GM19035 (cell line): ENCODE results near the gene TRAPPC13.
"Not testable (repeated sequence)": the region's sequence is repeated elsewhere in the genome, so short reads cannot be mapped to it uniquely, and the experiment has no call there.

Experiments used
- ATAC-seq: cut with Tn5 transposase; IDR thresholded peaks from one replicate; pipeline ENCODE4 v1.9.1; 2021; ENCODE audit not compliant: unreplicated experiment

TRAPPC13 gene

DNA sequence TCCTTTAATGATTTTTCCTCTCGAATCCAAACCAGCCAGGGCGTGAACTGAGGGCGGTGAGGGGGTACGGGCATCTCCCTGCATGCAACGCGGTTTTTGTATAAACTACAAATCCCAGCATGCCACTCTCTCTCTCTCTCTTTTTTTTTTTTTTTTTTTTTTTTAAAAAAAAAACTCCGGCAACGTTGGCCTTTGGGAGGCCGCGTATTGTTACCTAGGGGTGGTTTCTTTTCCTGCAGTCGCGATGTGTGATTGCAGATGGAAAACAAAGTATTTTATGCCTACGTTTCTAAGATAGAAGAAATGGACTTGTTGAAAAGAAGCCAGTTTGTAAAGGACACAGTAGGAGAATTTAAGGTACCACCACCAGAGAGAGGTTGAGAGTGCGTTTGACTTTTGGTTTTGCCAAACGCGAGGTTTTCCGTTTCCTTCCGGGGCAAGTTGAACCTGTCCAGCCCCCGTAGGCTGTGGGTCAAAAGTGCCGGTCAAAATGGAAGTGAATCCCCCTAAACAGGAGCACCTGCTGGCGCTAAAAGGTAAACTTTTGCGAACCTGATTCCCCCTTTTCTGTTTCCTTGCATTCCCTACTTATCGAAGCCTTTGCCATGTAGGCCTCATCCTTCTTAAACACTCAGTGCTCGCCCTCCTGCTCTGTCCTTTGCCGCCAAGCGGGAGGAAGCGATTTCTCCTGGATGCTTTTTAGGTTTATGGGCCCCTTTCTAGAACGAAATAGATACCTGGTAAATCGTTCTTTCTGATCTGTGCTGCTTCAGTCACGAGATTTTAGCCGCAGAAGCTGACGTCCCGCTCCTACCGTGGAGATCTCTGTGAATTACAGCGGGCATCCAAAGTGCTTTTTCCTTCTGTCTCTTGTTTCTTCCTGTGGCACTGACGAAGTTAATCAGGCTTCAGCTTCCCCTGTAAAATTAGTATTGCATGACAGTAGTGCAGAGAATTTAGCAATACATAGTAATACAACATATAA lies at the start of gene TRAPPC13, which contains the start of gene SHLD3:
TRAPPC13 (plus strand) TSS at position 457 of the 985 bp plus-strand sequence; CDS start at position 491, 34 bp downstream.
SHLD3 (plus strand) TSS at position 457 of the 985 bp plus-strand sequence. CDS start 4,561 bp downstream, outside the sequence.
- peak; percentile 74 for ATAC-seq

GRCh38 chr5:65577141-65577540 lies 47.7 kb upstream of the TRAPPC13 start:
- ATAC-seq: no peak

GRCh38 chr5:65588694-65589093 lies 36.1 kb upstream of the TRAPPC13 start:
- no peak for ATAC-seq

- ATAC-seq: not testable (repeated sequence)
Observed at GRCh38 chr5:65601761-65602160, 23.1 kb upstream of the TRAPPC13 start.

- no peak for ATAC-seq
Observed at GRCh38 chr5:65611524-65611923, 13.3 kb upstream of the TRAPPC13 start.

GRCh38 chr5:65612298-65612907 lies 12.4 kb upstream of the TRAPPC13 start:
- ATAC-seq: no peak

GRCh38 chr5:65620021-65620420 lies 4.8 kb upstream of the TRAPPC13 start:
- no peak for ATAC-seq

DNA sequence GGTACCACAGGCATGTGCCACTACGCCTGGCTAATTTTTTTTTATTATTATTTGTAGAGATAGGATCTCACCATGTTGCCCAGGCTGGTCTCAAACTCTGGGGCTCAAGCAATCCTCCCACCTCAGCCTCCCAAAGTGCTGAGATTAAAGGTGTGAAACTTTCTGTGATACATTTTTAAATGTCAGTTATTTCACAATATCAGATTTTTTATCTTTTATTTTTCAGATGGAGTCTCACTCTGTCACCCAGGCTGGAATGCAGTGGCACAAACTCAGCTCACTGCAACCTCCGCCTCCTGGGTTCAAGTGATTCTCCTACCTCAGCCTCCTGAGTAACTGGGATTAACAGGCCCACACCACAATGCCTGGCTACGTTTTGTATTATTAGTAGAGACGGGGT lies 2.9 kb upstream of the TRAPPC13 start:
- ATAC-seq: not testable (repeated sequence)

- no peak for ATAC-seq
Observed at GRCh38 chr5:65623482-65623881, 1.3 kb upstream of the TRAPPC13 start.

GRCh38 chr5:65624025-65624570 lies 729 bp upstream of the TRAPPC13 start, which contains the start of gene TRIM23:
Gene TRIM23, minus strand, starts transcription at chr5:65624333. Its CDS starts 59 bp downstream, at chr5:65624274.
- ATAC-seq: peak; percentile 94

- ATAC-seq: no peak
Observed at GRCh38 chr5:65625743-65626142, 916 bp downstream of the TRAPPC13 start.

DNA sequence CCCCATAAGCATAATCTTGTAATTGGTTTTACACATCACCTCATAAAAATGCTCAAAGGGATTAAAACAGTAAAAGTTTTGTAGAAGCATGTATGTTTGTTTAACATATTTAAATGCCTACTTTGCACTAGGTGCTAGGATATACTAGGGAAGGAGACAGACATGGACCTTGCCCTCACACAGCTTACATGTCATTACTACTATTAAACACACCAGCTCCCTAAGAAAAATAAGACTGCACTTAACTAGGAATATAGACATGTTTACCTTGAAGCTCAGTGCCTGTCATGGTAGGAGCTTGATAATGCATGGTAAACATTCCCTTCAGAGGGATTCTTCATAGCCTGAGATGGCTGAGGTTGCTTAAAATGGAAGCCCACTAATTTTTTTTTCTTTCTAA lies 6.2 kb downstream of the TRAPPC13 start:
- ATAC-seq: no peak

DNA sequence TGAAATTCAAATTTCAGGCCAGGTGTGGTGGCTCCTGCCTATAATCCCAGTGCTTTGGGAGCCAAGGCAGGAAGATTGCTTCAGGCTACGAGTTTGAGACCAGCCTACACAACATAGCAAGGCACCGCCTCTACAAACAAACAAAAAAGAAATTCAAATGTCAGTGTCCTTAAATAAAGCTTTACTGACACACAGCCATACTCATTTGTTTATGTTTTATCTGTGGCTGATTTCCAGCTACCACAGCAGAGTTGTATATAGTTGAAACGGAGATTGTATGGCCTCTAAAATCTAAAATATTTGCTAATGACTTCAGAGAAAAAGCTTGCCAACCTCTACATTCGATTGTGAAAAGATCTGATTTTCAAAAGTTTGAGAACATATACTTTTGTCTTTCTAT lies 15.4 kb downstream of the TRAPPC13 start:
- no peak for ATAC-seq

- ATAC-seq: no peak
Observed at GRCh38 chr5:65646938-65647337, 22.1 kb downstream of the TRAPPC13 start.

DNA sequence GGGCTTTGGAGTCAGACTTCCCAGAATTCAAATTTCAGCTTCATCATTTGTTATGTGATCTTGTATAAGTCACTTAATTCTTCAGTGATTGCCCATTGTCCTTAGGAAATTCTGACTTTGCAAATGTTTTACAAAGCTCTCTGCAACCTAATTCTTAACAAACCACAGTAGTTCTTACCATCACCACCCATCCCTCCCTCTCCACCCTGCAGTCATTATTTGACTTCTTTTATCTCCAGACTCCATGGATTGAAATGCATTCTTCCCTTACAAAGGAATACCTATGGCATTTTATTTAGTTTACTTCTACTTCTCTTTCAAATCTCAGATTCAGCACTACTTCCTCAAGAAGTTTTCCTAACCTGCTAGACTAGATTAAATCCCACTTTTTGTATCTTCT lies 23.1 kb downstream of the TRAPPC13 start:
- ATAC-seq: no peak

DNA sequence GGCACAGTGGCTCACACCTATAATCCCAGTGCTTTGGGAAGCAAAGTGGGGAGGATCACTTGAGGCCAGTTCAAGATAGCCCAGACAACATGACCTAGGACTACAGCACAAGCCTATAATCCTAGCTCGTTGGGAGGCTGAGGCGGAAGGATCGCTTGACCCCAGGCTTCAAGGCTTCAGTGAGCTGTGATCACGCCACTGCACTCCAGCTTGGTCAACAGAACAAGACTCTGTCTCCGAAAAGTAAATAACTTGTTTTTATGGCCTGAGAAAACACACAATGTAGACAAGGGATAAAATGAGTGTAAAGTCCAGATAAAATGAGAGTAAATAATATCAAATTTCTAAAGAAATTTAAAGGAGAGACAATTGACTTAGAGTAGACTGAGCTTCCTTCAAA lies 26.3 kb downstream of the TRAPPC13 start:
- ATAC-seq: no peak

GRCh38 chr5:65654713-65655112 lies 29.9 kb downstream of the TRAPPC13 start:
- no peak for ATAC-seq

- ATAC-seq: no peak
Observed at GRCh38 chr5:65663804-65664521, 39.1 kb downstream of the TRAPPC13 start.

DNA sequence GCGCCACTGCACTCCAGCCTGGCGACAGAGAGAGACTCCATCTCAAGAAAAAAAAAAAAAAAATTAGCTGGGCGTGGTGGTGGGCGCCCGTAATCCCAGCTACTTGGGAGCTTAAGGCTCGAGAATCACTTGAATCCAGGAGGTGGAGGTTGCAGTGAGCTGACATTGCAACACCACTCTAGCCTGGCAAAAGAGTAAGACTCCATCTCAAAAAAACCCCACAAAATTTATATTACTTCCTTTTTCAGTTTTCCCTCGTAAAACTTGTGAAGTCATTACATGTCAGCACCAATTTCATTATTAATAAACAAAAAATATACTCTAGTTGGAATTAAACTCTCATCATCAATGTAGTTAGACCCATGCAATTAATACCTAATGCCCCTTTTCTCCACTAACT lies 43.9 kb downstream of the TRAPPC13 start:
- ATAC-seq: no peak

DNA sequence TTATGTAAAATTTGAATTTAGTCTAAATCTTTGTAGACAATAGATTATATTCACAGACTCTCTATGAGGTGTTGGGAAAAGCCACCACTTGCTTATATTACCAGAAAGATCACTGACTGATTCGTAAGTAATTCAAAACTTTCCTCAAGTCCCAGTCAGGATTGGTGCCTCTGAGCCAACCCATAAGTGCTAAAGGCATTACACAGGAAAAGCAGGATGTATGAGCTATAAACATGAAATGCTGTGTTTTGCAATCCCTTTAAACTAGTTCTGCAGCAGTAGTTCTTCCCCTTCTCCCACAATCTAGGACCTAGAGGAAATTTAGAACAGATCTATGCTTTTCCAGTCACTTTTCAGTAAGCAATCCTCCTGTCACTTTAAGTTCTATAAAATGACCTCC lies 48.0 kb downstream of the TRAPPC13 start:
- ATAC-seq: no peak

GRCh38 chr5:65674749-65675148 lies 49.9 kb downstream of the TRAPPC13 start:
- ATAC-seq: no peak
